ENCODE data around the gene IL17RA.

IL17RA gene

DNA sequence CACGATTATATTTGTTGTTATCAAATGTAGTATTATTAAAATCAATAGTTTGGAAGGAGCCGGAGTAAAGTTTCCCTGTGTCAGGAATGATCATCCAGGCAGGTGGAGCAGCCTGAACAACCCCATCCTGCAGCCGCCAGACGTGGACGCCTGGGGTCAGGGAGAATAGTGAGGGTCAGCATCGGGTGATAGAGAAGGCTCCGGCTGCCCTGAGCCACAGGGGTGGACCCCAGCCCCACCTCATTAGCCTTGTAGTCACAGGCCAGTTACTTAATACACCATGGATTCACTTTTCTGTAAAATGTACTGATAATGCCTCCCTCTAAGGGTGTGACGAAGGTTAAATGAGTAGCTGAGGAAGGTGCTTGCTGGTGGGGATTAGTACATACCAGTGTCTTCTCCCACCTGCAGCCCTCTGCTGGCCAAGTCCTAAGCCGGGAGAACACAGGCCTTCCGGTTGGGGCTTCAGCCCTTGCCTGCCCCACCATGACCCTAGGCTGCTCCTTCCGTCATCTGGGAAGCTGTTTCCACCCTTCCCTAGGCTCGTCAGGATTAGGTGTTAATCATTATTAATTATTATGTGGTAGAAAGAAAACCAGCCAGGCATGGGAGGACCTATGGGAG lies 21.5 kb downstream of the IL17RA start:
- no peak for DNase-seq

DNA sequence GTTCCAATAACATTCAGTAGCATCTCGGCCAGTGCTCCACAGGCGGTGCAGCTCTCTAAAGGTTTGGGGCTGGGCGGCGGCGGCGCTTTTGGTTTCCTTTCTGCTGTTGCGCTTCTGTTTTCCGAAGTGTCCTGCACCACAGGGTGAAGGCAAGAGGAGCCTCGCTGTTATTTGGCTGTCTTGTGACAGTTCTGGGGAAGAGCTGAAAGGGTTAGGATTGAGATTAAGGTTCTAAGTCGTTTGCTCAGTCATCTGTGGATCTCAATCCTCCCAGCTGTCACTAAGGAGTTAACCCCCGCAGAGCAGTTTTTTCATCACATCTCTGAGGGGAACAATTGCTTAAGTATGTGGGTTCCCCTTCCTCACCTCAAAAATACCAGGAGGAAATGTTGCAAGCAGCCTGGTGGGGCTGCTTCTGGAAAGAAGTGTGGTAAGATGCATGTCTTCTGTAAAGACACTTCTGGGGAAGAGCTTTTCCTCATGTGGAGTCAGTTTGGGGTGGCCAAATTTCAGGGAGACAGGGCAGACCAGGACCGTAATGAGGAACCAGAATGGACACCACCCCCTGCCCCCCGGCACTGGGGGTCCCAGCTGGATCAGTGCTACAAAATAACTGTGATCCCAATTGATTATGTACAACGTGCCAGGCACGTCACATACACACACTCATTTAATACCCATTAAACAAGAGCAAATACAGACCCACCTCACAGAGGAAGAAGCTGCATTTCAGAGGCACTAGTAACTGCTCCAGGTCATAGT lies 22.2 kb downstream of the IL17RA start:
- DNase-seq, result peak; percentile 100

DNA sequence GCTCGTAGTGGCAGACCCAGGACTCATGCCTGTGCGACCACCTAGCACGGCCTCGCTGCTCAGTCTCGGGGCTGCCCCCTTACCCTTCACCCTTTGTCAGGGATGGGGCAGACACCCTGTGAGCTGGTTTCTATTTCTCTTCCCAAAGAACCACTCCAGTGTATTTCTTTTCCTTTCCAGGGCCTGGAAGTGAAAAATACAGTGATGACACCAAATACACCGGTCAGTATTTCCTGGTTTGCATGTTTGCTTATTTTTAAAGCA lies 22.7 kb downstream of the IL17RA start:
- no peak for DNase-seq

DNA sequence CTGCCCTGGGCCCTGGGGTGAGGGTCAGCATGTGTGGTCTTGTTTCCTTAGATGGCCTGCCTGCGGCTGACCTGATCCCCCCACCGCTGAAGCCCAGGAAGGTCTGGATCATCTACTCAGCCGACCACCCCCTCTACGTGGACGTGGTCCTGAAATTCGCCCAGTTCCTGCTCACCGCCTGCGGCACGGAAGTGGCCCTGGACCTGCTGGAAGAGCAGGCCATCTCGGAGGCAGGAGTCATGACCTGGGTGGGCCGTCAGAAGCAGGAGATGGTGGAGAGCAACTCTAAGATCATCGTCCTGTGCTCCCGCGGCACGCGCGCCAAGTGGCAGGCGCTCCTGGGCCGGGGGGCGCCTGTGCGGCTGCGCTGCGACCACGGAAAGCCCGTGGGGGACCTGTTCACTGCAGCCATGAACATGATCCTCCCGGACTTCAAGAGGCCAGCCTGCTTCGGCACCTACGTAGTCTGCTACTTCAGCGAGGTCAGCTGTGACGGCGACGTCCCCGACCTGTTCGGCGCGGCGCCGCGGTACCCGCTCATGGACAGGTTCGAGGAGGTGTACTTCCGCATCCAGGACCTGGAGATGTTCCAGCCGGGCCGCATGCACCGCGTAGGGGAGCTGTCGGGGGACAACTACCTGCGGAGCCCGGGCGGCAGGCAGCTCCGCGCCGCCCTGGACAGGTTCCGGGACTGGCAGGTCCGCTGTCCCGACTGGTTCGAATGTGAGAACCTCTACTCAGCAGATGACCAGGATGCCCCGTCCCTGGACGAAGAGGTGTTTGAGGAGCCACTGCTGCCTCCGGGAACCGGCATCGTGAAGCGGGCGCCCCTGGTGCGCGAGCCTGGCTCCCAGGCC lies 23.7 kb downstream of the IL17RA start:
- DNase-seq, result no peak

DNA sequence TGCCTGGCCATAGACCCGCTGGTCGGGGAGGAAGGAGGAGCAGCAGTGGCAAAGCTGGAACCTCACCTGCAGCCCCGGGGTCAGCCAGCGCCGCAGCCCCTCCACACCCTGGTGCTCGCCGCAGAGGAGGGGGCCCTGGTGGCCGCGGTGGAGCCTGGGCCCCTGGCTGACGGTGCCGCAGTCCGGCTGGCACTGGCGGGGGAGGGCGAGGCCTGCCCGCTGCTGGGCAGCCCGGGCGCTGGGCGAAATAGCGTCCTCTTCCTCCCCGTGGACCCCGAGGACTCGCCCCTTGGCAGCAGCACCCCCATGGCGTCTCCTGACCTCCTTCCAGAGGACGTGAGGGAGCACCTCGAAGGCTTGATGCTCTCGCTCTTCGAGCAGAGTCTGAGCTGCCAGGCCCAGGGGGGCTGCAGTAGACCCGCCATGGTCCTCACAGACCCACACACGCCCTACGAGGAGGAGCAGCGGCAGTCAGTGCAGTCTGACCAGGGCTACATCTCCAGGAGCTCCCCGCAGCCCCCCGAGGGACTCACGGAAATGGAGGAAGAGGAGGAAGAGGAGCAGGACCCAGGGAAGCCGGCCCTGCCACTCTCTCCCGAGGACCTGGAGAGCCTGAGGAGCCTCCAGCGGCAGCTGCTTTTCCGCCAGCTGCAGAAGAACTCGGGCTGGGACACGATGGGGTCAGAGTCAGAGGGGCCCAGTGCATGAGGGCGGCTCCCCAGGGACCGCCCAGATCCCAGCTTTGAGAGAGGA lies 24.5 kb downstream of the IL17RA start:
- DNase-seq, result no peak

DNA sequence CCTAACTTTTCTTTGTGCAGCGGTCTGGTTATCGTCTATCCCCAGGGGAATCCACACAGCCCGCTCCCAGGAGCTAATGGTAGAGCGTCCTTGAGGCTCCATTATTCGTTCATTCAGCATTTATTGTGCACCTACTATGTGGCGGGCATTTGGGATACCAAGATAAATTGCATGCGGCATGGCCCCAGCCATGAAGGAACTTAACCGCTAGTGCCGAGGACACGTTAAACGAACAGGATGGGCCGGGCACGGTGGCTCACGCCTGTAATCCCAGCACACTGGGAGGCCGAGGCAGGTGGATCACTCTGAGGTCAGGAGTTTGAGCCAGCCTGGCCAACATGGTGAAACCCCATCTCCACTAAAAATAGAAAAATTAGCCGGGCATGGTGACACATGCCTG lies 25.2 kb downstream of the IL17RA start:
- DNase-seq, result no peak

DNA sequence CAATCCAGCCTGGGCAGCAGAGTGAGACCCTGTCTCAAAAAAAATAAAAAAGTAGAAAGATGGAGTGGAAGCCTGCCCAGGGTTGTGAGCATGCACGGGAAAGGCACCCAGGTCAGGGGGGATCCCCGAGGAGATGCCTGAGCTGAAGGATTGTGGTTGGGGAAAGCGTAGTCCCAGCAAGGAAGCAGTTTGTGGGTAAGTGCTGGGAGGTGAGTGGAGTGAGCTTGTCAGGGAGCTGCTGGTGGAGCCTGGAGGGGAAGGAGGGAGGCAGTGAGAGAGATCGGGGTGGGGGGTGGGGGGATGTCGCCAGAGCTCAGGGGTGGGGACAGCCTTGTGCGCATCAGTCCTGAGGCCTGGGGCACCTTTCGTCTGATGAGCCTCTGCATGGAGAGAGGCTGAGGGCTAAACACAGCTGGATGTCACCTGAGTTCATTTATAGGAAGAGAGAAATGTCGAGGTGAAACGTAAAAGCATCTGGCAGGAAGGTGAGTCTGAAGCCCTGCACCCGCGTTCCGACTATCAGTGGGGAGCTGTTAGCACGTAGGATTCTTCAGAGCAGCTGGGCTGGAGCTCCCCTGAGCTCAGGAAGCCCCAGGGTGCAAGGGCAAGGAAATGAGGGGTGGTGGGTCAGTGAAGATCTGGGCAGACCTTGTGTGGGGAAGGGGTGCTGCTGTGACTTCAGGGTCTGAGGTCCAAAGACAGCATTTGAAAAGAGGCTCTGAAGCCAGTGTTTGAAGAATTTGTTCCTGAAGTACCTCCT lies 26.2 kb downstream of the IL17RA start:
- no peak for DNase-seq

DNA sequence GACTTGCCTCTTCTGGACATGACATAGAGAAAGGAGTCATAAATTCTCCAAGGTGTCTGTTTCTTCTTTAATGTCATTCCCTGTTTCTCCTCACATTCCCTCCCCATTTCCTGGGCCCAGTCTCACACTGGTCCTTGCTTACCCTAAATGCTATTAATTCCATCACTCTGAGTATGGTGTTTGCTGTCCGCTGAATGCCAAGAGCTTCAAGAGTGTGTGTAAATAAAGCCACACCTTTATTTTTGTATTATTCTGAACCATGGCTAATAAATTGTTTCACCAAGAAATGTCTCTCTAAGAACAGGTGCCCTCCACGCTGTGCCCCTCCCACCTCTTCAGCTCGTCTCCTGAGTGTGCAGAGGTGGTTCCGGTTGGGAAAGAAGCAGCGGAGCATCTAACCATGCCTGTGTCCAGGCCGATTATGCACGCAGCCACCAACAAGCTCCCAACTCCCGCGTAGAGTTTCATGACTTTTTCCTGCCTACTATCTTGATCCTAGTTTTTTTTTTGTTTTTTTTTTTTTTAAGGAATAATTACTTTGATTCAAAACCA lies 27.8 kb downstream of the IL17RA start:
- DNase-seq, result no peak

DNA sequence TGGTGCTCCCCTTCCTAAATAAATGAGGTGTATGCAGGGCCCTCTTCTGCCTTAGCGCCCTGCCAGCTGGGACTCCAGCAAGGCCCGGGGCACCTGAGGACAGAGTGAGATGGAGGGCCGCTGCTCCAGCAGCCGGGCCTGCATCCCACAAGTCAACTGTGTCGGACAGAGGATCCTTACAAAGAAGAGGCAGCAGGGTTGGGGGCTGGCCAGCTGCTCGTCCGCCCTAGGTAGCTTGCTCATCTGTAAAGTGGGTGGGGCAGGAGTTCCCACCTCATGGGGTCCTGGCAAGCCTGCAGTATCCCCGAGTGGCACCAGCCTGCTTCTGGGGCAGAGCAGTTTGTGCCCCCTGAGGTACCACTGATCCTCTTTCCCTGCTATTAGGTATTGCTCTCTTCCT lies 28.8 kb downstream of the IL17RA start:
- DNase-seq, result no peak

DNA sequence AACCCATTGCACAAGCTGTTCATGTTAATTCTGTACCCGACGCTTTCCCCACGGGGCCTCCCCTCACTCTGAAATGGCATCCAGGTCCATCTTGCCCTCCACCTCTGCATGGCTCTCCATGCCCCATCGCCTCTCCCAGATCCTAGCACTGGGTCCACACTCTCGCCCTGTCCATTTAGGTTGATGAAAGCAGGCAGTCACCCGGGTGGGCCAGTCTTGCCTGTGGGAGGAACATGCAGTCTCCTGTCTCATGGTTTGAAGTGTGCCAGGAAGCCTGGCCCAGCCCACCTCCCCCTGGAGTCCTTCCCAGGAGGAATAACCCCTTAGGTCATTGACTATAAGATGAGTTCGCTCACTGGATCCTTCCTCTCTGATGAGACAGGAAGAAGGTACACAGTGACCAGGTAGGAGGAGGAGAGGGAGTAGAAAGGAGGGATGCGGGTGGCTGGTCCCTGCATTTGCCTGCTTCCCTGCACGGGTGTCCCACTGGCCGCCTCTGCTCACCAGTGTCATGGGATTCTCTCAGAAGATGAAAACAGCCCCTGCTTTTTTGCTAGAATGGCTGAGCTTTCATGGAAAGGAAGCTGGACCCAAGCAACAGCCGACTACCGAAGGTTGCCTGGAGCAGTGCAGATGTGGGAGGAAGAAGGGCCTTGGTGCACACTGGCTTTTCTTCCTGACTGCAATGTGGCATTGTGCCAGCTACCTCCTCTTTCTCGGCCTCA lies 29.5 kb downstream of the IL17RA start:
- no peak for DNase-seq

DNA sequence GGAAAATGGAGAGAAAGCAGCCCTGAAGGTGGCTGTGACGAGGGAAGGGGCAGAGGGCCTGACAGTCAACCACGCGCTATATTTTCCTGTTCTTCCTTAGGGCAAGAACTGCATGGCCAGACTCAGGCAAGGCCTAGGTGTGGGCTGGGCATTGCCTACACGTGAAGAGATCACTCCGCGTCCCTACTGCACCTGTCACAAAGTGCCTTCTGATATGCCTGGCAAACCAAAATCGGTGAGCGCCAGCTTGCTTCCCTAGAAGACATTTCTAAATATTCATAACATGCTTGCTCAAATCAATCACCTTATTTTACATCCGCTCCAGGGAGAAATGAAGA lies 30.1 kb downstream of the IL17RA start:
- no peak for DNase-seq

DNA sequence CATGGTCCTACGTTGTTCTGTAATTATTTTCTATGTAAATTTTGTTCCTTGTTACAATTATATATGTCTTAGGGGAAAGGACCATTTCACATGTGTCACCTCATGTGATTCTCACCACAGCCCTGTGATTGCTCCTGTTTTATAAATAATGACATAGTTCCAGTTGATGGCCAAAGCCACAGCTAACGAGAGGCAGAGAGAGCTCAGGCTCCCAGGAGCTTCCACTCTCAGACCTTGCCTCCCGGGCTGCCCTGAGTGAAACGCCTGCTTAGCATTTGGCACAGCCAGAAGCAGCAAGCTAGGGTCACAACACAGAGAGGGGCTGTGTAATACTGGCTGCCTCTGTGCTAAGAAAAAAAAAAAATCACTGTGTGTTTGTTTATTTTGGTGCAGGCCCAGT lies 30.4 kb downstream of the IL17RA start:
- DNase-seq, result no peak

DNA sequence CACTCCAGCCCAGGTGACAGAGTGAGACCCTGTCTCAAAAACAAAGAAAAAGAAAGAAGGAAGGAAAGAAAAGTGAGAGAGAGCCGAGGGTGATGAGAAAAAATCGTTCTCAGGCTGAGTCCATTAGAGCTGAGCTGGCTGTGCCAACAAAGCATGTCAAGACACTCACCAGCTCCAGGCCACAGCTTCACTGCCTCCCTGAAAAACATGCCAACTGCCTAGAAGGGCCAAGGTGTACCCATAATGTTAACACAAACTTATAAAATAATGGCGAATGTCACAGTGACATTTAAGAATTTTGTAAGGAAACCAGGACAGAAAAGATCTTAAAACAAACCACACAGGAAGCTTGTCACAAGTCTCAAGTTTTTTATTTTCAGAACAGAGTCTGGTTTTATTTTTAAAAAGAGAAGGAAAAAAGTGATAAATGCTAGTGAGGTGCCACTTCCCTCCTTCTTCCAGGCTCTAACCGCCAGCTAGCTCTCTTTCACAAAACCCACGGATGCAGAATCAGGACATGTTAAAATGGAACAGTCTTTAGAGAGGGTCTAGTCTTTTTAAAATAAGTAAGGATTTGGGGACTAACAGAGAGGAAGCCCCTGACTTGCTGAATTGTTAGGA lies 31.3 kb downstream of the IL17RA start:
- DNase-seq, result peak; percentile 61

DNA sequence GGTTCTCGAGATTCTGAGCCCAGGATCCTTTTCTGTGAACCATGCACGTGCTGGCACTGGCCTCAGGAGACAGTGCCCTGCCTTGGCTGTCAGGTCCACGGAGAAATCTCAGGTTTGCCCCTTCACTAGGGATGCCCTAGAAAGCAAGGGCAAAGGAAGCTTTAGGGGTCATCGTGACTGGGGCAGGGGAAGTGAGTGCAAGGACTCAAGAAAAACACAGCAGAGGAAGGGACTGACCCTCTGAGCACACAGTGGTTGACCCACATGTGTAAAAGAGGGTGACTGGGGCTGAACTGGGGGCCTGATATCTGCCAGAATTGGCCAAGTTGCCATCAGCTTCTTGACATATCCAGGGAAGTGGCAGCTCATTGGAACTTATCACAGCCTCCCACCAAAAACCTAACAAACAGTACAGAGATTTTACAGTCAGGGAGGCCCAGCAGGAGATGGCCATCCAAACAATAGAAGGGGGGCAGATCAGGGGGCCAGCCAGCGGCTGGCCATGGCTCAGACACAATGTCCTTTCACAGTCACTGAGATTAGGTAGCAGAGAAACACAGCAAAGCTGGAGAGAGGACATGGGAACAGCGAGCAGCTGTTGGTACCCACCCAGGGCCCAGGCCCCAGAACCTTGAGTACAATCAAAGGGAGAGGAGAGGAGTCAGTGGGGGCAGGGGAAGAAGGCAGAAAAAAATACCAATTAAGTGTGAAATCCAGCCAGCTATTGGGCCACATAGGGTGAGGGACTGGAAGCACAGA lies 32.0 kb downstream of the IL17RA start:
- peak; percentile 33 for DNase-seq

DNA sequence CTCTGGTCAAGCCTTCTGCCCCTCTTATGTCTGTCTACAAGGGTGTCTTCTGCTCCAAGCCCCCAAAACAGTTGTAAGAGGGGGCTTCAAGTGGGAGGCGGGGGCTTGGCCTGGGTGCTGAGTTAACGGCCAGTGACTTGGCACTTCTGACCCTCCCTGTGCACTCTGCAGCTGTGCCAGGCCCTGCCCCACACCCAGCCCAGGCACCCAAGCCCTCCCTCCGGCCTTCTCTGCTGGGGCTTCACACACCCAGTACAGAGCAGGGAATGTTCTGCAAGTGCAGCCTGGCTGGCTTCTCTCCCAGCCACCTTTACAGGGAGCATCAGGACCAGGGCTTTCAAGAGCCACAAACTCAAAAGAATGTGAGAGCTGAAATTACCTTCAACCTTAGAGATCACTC lies 32.6 kb downstream of the IL17RA start:
- no peak for DNase-seq

DNA sequence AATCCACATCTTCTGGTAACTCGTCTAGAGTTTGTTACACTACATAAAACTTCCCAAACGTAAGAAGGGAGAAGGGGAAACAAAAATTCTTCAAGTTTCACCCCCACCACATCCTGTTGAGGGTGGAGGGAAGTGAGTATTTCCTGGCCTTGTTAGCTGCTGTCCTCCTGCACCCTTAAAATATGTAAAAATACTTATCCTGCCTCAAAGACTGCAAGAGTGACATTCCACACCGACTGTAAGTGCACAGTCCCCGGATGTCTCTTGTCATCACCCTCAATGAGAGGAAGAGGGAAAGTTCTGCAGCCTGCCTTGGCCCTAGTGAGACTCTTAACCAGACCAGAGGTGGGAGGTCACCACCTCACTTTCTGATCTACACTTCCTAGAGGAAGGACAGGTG lies 33.1 kb downstream of the IL17RA start:
- DNase-seq, result peak; percentile 93

DNA sequence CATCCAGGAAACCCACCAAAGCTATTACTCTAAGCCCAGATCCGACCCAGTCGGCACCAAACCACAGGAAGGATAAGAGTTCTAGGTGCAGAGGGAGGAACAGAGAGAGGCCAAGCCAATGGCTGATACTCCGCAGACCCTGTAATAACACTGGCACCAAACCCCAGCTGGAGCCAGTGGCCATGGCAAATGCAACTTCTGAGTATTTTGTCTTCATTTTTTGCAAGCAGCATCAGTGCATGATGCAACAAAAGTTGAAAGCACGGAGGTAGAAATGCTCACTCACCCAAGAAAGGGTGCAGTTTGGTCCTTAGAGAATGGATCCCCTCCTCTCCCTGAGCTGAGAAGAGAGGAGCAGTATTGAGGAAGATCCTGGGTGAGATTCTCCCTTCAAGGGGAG lies 33.5 kb downstream of the IL17RA start:
- DNase-seq, result no peak

DNA sequence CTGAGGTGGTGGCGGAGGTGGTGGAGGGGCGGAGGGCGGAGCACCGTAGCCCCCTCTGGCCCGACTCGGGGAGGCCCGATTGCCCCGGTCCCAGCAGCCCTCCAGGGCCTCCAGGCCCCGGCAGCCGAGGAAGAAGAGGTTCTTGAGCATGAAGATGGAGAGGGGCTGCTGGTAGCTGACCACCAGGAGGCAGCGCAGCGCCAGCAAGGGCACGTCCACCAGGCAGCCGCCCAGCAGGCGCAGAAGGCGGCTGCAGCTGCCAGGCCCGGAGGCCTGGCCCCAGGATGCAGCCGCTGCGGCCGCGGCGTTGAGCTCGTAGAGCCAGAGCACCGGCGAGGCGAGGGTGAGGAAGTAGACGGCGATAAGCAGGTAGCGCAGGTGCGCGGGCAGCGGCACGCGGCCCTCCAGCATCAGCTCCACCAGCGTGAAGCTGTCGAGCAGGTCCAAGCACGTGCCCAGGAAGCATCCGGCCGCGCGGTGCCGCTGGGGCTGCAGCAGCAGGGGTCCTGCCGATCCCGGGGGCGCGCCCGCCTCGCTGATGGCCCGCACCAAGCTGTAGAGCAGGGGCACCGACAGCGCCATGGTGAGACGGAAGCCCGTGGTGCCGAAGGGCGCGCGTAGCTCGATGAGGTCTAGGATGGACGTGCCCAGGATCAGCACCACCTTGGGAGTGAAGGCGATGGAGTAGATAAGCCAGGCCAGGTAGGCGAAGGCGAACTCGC lies 34.8 kb downstream of the IL17RA start:
- DNase-seq, result peak; percentile 63

DNA sequence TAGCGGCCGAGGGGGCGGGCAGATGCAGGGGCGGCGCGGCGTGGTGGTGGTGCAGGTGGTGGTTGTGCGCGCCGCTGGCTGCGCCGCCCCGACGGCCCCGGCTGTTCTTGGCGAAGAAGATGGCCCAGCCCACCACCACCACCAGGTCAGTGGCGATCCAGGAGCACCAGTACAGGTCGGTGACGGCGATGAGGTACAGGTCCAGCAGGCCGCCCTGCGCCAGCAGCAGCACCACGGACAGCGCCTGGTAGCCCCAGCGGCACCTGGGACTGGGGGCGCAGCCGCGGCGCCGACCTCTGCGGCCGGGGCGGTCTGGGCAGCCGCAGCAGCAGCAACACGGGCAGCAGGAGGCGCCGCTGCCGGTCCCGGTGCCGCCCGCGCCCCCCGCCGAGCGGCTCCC lies 35.5 kb downstream of the IL17RA start:
- DNase-seq, result no peak

DNA sequence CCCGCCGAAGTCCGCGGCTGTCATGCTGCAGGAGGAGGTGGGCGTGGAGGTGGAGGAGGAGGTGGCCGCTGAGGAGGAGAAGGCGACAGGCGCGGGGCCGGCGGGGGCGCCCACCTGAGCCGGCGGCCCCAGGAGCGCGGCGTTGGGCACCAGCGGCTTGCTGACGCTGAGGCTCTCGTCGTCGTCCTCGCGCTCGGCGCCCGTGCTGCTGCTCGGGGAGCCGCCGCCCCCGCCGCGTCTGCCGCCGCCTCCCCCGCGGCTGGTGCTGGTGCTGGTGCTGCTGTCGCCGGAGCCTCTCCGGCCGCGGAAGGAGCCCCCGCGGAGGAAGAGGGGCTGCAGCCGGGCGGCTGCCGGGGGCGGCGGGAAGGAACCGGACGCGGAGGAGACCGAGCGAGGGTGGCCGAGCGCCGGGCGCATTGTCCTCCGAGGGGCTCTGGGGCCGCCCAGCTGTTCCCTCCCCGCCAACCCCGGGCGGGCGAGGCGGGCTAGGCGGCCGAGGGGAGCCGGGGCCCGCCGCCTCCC lies 36.0 kb downstream of the IL17RA start:
- DNase-seq, result no peak
